Measurements from ENCODE around the gene KDM7A. TPM values are rescaled to one million over a fixed set of nuclear protein-coding genes. Genes with fewer than 3 reads are reported as not detected.

The KDM7A gene
- total RNA-seq, 4 donors from 2014 or later = 15.3 to 34.5 (median 23.2) TPM

DNA sequence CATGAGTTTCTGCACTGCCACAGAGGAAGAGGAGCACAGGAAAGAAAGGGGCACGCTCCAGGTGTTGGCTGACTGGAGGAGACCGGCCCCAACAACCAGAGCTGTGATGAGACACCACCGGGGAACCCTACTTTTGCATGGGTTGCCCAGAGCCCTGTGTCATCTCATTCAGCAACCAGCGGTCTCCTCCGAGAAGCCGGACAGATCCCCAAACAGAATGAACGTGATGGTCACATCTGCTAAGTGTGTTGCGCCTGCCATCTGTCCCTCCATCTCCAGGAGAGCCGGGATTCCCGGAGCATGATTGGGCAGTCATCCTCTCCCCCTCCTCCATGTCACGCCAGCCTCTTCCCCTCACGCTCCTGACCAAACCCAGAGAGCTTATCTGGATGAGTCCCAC lies 136.9 kb downstream of the KDM7A start:
- Histone ChIP-seq H3K27ac (no peak overlapping the region), H3K27me3 (no peaks in the 10 kb centered on the region), H3K4me3 (no peak overlapping the region), H3K36me3 (peaks cover 0 to 89% (median 0%) of the 10 kb centered on the region in 3 donors), H3K4me1 (peaks cover 0 to 7% (median 2%) of the 10 kb centered on the region in 4 donors), H3K9me3 (no peaks in the 10 kb centered on the region)
- DNase-seq (ENCODE audit: low spot score in 2 of 2) = no peak
- 92 to 96% methylated on average over 12 of the region's 12 CpGs for WGBS, 2 donors
- TF ChIP-seq POLR2A (IDR thresholded peaks at IDR 0.05) (no peak), EP300 (IDR thresholded peaks at IDR 0.05) (no peak)

GRCh38 chr7:140039066-140039465 lies 137.7 kb downstream of the KDM7A start:
- Histone ChIP-seq H3K27ac (no peak overlapping the region), H3K4me1 (peaks cover 0 to 7% (median 2%) of the 10 kb centered on the region in 4 donors), H3K9me3 (no peaks in the 10 kb centered on the region), H3K27me3 (no peaks in the 10 kb centered on the region), H3K4me3 (no peak overlapping the region), H3K36me3 (peaks cover 0 to 86% (median 0%) of the 10 kb centered on the region in 3 donors)
- TF ChIP-seq EP300 (IDR thresholded peaks at IDR 0.05) (no peak), POLR2A (IDR thresholded peaks at IDR 0.05) (no peak), CTCF (IDR thresholded peaks at IDR 0.05) (no peak)
- 51 to 54% methylated on average over 7 of the region's 7 CpGs for WGBS, 2 donors
- no peak for DNase-seq (ENCODE audit: low spot score in 2 of 2)

GRCh38 chr7:140036224-140036962 lies 140.4 kb downstream of the KDM7A start:
- TF ChIP-seq POLR2A (IDR thresholded peaks at IDR 0.05) (no peak), EP300 (IDR thresholded peaks at IDR 0.05) (no peak), CTCF (IDR thresholded peaks at IDR 0.05) (no peak)
- Histone ChIP-seq H3K27ac (no peak overlapping the region), H3K4me3 (no peak overlapping the region), H3K36me3 (peaks cover 0 to 85% (median 0%) of the 10 kb centered on the region in 3 donors), H3K27me3 (no peaks in the 10 kb centered on the region), H3K4me1 (peaks cover 0 to 9% (median 2%) of the 10 kb centered on the region in 4 donors), H3K9me3 (no peaks in the 10 kb centered on the region)
- no peak for DNase-seq (ENCODE audit: low spot score in 2 of 2)
- 71 to 74% methylated on average over 11 of the region's 11 CpGs for WGBS, 2 donors

GRCh38 chr7:140035400-140036223 lies 141.2 kb downstream of the KDM7A start:
- Histone ChIP-seq H3K27me3 (no peaks in the 10 kb centered on the region), H3K27ac (no peak overlapping the region), H3K4me3 (no peak overlapping the region), H3K36me3 (peaks cover 0 to 85% (median 0%) of the 10 kb centered on the region in 3 donors), H3K4me1 (peaks cover 0 to 12% (median 2%) of the 10 kb centered on the region in 4 donors), H3K9me3 (no peaks in the 10 kb centered on the region)
- DNase-seq (ENCODE audit: low spot score in 2 of 2) = no peak
- no peak for TF ChIP-seq POLR2A (IDR thresholded peaks at IDR 0.05)
- TF ChIP-seq CTCF (IDR thresholded peaks at IDR 0.05) = no peak
- no peak for TF ChIP-seq EP300 (IDR thresholded peaks at IDR 0.05)
- WGBS, 2 donors = 64 to 72% methylated on average over 6 to 7 of the region's 7 CpGs

Small RNA genes lying within 50 kb of the gene (small RNA-seq; reads per million reads assigned to genes)
- gene RF00019 = not detected
- gene RNU6-797P = not detected

Other genes starting within 250 kb of the KDM7A start
- 10 to 100 TPM; 40.0 to 54.2 (median 44.2) TPM for gene PARP12, start 114.0 kb downstream of the KDM7A start, total RNA-seq
- gene SLC37A3, start 221.5 kb upstream of the KDM7A start, total RNA-seq = 10 to 100 TPM; 39.5 to 69.9 (median 51.7) TPM
- gene RAB19, start 227.1 kb upstream of the KDM7A start, total RNA-seq = not detected

All from tibial nerve (tissue), 4 donors.